Motor neuron (in vitro differentiated cells): ENCODE results near the gene DRAM1. TPM values are rescaled to one million over a fixed set of nuclear protein-coding genes. Genes with fewer than 3 reads are reported as not detected.

Source experiments
- ATAC-seq, 8 experiments: fragments of 200-7000 bp; cut with Tn5 transposase; replicated peaks in 6 of 8; 2 replicates each; pipeline ENCODE4 v1.8.0; 2021; ENCODE audit warnings: mild to moderate bottlenecking in 8 of 8, moderate library complexity in 8 of 8
- H3K27ac ChIP-seq, 2 donors: fragments of 250-450 bp; sonication (Bioruptor Pico); 2 replicates each; pipeline ENCODE4 v1.9.0; 2021; ENCODE audit warnings: antibody characterized with exemption in 2 of 2, mild to moderate bottlenecking in 2 of 2, moderate library complexity in 1 of 2
- H3K4me1 ChIP-seq, 2 donors: fragments of 250-450 bp; sonication (Bioruptor Pico); replicated peaks in 1 of 2; 2 replicates each; pipeline ENCODE4 v1.6.1; 2021; ENCODE audit warnings: antibody characterized with exemption in 2 of 2, mild to moderate bottlenecking in 2 of 2, moderate library complexity in 1 of 2
- H3K4me3 ChIP-seq, 5 donors: fragments of 250-450 bp; sonication (Bioruptor Pico); 2 replicates each; pipeline ENCODE4 v1.9.0; 2021; ENCODE audit warnings: antibody characterized with exemption in 5 of 5, mild to moderate bottlenecking in 5 of 5, moderate library complexity in 4 of 5
- WGBS, 10 experiments: fragments of 450-650 bp; shearing (Covaris generic); methylation state at CpG; one replicate each; pipeline ENCODE4 v1.0.0; 2022; 5-methylcytosine and 5-hydroxymethylcytosine counted together
- in situ Hi-C, 9 experiments: fragments of 400-800 bp; cut with MboI; loops; one replicate each; pipeline ENCODE4 v1.15.0; 2021; ENCODE audit warnings: low sequenced_read_pairs in 9 of 9, low pct_unique_long_range_greater_than_20kb in 2 of 9; ENCODE audit not compliant: unreplicated experiment in 9 of 9
- total RNA-seq, 8 experiments: library from RNA; unstranded; fragments of 300-600 nt; gene quantifications; 2 replicates each; pipeline versions ENCODE4 v1.2.3 to v1.2.4, GENCODE V29; 2022

DRAM1 gene
- total RNA-seq, 8 experiments from 2014 or later, result 0.71 to 110 (median 7.4) TPM

GRCh38 chr12:101924618-101925017, 47.2 kb downstream of the DRAM1 start:
- 81 to 100% (median 95%) methylated on average over 1 to 3 of the region's 3 CpGs; no CpG with 5 or more reads in 6 of the 10 experiments for WGBS, 10 experiments
- no peaks in the 10 kb centered on the region for H3K4me1 ChIP-seq
- H3K4me3 ChIP-seq, result no peak overlapping the region
- peak in 2 of 8 experiments; percentile 19 to 29 for ATAC-seq
- H3K27ac ChIP-seq, result no peak overlapping the region
- in situ Hi-C loops, result loop anchor here in 3 of 9 experiments (25.0 kb wide), 2 partner anchors 563 to 838 kb away; partner anchors contain the start of gene IGF1 (in 2 of the 3)

- Histone ChIP-seq H3K4me3 (no peak overlapping the region), H3K27ac (no peak overlapping the region), H3K4me1 (no peaks in the 10 kb centered on the region)
- WGBS, 10 experiments, result 0 to 100% (median 86%) methylated on average over 1 to 4 of the region's 4 CpGs; no CpG with 5 or more reads in 3 of the 10 experiments
- ATAC-seq, result peak in 3 of 8 experiments; percentile 91 to 97 (median 94)
- in situ Hi-C loops, result loop anchor here in 3 of 9 experiments (25.0 kb wide), 2 partner anchors 562 to 837 kb away; partner anchors contain the start of gene IGF1 (in 2 of the 3)
Observed at GRCh38 chr12:101925361-101925760, 48.0 kb downstream of the DRAM1 start.

- Histone ChIP-seq H3K4me3 (no peak overlapping the region), H3K27ac (no peak overlapping the region), H3K4me1 (no peaks in the 10 kb centered on the region)
- ATAC-seq, result no peak
- in situ Hi-C loops, result loop anchor here in 3 of 9 experiments (25.0 kb wide), 2 partner anchors 561 to 836 kb away; partner anchors contain the start of gene IGF1 (in 2 of the 3)
- 22 to 81% (median 63%) methylated on average over 1 to 3 of the region's 6 CpGs; no CpG with 5 or more reads in 3 of the 10 experiments for WGBS, 10 experiments
Observed at GRCh38 chr12:101925935-101926334, 48.6 kb downstream of the DRAM1 start.

GRCh38 chr12:101927036-101927435, 49.7 kb downstream of the DRAM1 start:
- Histone ChIP-seq H3K27ac (no peak overlapping the region), H3K4me1 (no peaks in the 10 kb centered on the region), H3K4me3 (no peak overlapping the region)
- in situ Hi-C loops, result loop anchor here in 3 of 9 experiments (25.0 kb wide), 2 partner anchors 560 to 835 kb away; partner anchors contain the start of gene IGF1 (in 2 of the 3)
- ATAC-seq, result no peak

- in situ Hi-C loops, result loop anchor here in 3 of 9 experiments (25.0 kb wide), 2 partner anchors 559 to 834 kb away; partner anchors contain the start of gene IGF1 (in 2 of the 3)
- no peak for ATAC-seq
Observed at GRCh38 chr12:101927999-101928398, 50.6 kb downstream of the DRAM1 start.

GRCh38 chr12:101928556-101928955, 51.2 kb downstream of the DRAM1 start:
- in situ Hi-C loops, result loop anchor here in 3 of 9 experiments (25.0 kb wide), 2 partner anchors 559 to 834 kb away; partner anchors contain the start of gene IGF1 (in 2 of the 3)
- no peak overlapping the region for H3K27ac ChIP-seq
- H3K4me3 ChIP-seq, result no peak overlapping the region
- no peak for ATAC-seq
- no peaks in the 10 kb centered on the region for H3K4me1 ChIP-seq
- 61 to 90% (median 84%) methylated on average over 3 to 5 of the region's 5 CpGs; no CpG with 5 or more reads in 6 of the 10 experiments for WGBS, 10 experiments

More at GRCh38 chr12:101927999-101928398, 50.6 kb downstream of the DRAM1 start:
- WGBS, 10 experiments, result 76 to 100% (median 92%) methylated on average over 1 to 3 of the region's 4 CpGs; no CpG with 5 or more reads in 2 of the 10 experiments
- Histone ChIP-seq H3K27ac (no peak overlapping the region), H3K4me1 (no peaks in the 10 kb centered on the region), H3K4me3 (no peak overlapping the region)

- 39 to 100% (median 85%) methylated on average over 1 to 7 of the region's 11 CpGs for WGBS, 10 experiments
- no peak overlapping the region for H3K27ac ChIP-seq
- H3K4me1 ChIP-seq, result no peaks in the 10 kb centered on the region
- no peak overlapping the region for H3K4me3 ChIP-seq
- ATAC-seq, result no peak
- in situ Hi-C loops, result loop anchor here in 3 of 9 experiments (25.0 kb wide), 2 partner anchors 558 to 833 kb away; partner anchors contain the start of gene IGF1 (in 2 of the 3)
Observed at GRCh38 chr12:101929365-101930041, 52.1 kb downstream of the DRAM1 start.

- WGBS, 10 experiments, result 56 to 100% (median 79%) methylated on average over 1 to 5 of the region's 5 CpGs
- no peak overlapping the region for H3K27ac ChIP-seq
- no peak for ATAC-seq
- no peaks in the 10 kb centered on the region for H3K4me1 ChIP-seq
- in situ Hi-C loops, result loop anchor here in 3 of 9 experiments (25.0 kb wide), 2 partner anchors 556 to 831 kb away; partner anchors contain the start of gene IGF1 (in 2 of the 3)
- no peak overlapping the region for H3K4me3 ChIP-seq
Observed at GRCh38 chr12:101931498-101932326, 54.3 kb downstream of the DRAM1 start.

GRCh38 chr12:101933866-101934514, 56.6 kb downstream of the DRAM1 start:
- no peak for ATAC-seq
- in situ Hi-C loops, result loop anchor here in 3 of 9 experiments (25.0 kb wide), 2 partner anchors 553 to 828 kb away; partner anchors contain the start of gene IGF1 (in 2 of the 3)
- Histone ChIP-seq H3K4me1 (no peaks in the 10 kb centered on the region), H3K27ac (no peak overlapping the region), H3K4me3 (no peak overlapping the region)
- 18 to 95% (median 83%) methylated on average over 1 to 5 of the region's 5 CpGs; no CpG with 5 or more reads in 3 of the 10 experiments for WGBS, 10 experiments

- no peak overlapping the region for H3K4me3 ChIP-seq
- 0 to 92% (median 77%) methylated on average over 1 to 9 of the region's 9 CpGs; no CpG with 5 or more reads in 1 of the 10 experiments for WGBS, 10 experiments
- ATAC-seq, result peak in 3 of 8 experiments; percentile 87 to 88 (median 87)
- no peaks in the 10 kb centered on the region for H3K4me1 ChIP-seq
- in situ Hi-C loops, result loop anchor here in 3 of 9 experiments (25.0 kb wide), 2 partner anchors 551 to 826 kb away; partner anchors contain the start of gene IGF1 (in 2 of the 3)
- H3K27ac ChIP-seq, result no peak overlapping the region
Observed at GRCh38 chr12:101935890-101936746, 58.7 kb downstream of the DRAM1 start.

- no peaks in the 10 kb centered on the region for H3K4me1 ChIP-seq
- ATAC-seq, result no peak
- 0 to 64% (median 34%) methylated on average over 1 to 3 of the region's 3 CpGs; no CpG with 5 or more reads in 3 of the 10 experiments for WGBS, 10 experiments
- H3K4me3 ChIP-seq, result no peak overlapping the region
- no peak overlapping the region for H3K27ac ChIP-seq
- in situ Hi-C loops, result loop anchor here in 3 of 9 experiments (25.0 kb wide), 2 partner anchors 548 to 823 kb away; partner anchors contain the start of gene IGF1 (in 2 of the 3)
Observed at GRCh38 chr12:101939306-101939705, 61.9 kb downstream of the DRAM1 start.
